Retinal pigment epithelial cell (primary cell): Measurements from ENCODE around the gene PCNP.

ENCODE experiments used
- DNase-seq: peaks from one replicate; pipeline ENCODE4 v3.0.0-alpha.2; 2010; ENCODE audit warnings: low read depth
- H3K4me3 ChIP-seq: 2 replicates; pipeline ENCODE4 v1.5.1; 2011; ENCODE audit warnings: mild to moderate bottlenecking, low read length, control low read depth, moderate library complexity
- CTCF ChIP-seq: conservative IDR thresholded peaks from 2 replicates; pipeline ENCODE4 v1.5.1; 2011; ENCODE audit warnings: low read depth, low read length, control low read depth, inconsistent platforms

The PCNP gene

DNA sequence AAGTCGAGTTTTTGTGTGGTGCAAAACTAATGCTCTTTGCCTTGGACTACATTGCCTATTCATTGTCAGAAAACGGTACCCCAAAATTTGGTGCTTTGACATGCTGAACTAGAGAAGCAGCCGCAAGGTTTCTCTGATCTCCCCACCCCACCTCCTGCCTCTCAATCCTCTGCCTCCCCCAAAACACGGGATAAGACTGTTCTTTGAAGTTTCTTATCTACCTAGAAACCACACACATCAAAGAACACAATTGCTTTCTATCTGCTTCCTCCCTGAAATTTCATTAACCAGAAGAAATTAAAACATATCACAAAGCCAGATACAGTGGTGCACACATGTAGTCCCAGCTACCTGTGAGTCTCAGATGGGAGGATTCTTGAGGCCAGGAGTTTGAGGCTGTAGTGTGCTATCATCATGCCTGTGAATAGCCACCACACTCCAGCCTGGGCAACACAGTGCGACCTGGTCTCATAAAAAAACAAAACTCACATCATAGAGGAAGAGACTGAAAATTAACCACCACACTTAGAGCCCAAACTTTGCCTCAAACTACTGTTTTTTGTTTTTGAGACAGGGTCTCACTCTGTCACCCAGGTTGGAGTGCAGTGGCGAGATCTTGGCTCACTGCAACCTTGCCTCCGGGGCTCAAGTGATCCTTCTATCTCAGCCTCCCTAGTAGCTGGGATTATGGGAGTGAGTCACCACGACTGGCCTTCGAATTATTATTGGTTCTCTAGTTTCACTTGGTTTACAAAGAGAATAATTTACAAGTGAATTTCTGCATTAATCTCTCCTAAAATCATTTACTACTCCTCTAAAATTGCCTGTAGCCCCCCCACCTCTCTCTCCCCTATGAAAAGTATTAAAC is 2.7 kb upstream of the PCNP start:
- no peak for TF ChIP-seq CTCF
- H3K4me3 ChIP-seq = no peak overlapping the region
- DNase-seq = no peak

DNA sequence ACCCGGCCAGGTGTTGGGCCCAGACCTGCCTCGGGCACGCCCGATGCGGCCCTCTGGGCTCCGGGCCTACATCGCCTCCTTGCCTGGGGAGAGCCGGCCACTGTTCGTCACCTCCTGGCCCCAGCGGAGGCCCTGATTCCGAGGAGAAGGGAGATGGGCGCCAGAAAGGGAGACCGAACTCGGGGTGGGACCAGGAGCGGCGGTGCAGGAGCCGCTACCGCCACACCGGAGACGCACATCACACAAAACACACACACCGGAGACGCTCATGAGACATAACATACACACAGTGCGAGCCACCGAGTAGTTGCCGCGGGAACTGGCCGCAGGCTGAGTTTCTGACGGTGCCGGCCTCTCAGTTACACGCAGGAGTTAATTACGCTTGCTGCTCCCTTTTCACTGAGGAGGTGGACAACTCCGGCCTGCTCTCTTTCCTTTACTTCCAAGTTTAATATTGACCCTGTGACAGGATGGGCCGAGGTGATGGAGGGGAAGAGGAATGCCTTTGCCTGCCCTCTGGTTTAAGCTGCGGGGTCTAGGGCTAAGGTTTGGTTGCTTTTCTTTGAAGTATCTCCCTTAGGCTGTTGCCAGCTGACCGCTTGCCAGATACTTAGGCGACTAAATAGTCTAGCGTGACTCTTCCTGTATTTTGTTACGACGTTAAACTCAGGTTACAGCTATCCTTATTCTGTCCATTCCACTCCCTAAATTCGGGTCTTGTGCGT is 570 bp downstream of the PCNP start:
- TF ChIP-seq CTCF = no peak
- peak; percentile 10 for DNase-seq
- peak overlapping the region; percentile 94 for H3K4me3 ChIP-seq

DNA sequence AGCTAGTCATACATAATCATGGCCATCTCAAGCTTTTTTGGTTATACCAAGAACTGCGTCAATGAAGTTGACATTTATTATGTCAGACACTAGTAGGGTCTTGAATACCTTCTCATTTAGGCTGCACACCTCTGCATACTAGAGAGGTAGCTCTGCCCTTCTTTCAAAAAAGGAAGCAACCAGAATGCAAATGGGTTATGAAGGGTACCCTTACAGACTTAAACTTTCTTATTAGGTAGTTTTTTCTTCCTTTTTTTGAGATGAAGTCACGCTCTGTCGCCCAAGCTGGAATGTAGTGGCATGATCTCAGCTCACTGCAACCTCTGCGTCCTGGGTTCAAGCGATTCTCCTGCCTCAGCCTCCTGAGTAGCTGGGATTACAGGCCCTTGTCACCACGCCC is 3.3 kb downstream of the PCNP start:
- no peak for TF ChIP-seq CTCF
- H3K4me3 ChIP-seq = no peak overlapping the region

DNA sequence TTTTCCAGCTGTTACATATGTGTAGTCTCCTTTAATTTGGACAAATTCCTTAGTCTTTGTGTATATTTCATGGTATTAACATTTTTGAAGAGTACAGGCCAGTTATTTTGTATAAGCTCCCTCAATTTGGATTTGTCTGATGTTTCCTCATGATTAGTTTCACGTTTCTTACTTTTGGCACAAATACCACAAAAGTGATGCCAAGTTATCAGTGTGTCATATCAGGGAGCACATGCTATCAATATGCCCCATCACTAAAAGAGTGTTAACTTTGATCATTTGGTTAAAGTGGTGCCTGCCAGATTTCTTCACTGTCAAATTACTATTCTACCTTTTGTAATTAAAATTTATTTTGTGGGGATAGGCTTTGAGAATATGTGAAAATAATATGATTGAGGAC is 14.6 kb downstream of the PCNP start:
- no peak overlapping the region for H3K4me3 ChIP-seq
- no peak for DNase-seq
- TF ChIP-seq CTCF = no peak

More for the DNA sequence above, 3.3 kb downstream of the PCNP start:
- no peak for DNase-seq

GRCh38 chr3:101591071-101591470 is 17.1 kb downstream of the PCNP start:
- TF ChIP-seq CTCF = no peak
- H3K4me3 ChIP-seq = no peak overlapping the region
- no peak for DNase-seq

DNA sequence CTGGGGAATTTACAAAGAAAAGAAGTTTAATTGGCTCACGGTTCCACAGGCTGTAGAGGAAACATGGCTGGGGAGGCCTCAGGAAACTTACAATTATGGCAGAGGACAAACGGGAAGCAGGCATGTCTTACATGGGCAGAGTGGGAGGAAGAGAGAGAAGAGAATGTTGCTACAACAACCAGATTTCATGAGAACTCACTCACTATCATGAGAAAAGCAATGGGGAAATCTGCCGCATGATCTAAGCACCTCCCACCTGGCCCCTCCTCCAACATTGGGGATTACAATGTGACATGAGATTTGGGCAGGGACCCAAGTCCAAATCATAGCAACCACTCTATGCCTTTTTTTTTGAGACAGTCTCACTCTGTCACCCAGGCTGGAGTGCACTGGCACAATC is 28.8 kb downstream of the PCNP start:
- no peak for DNase-seq
- no peak overlapping the region for H3K4me3 ChIP-seq
- TF ChIP-seq CTCF = no peak
